Fibroblast of villous mesenchyme (primary cell): ENCODE results near the gene MIDN. TPM values are rescaled to one million over a fixed set of nuclear protein-coding genes. Genes with fewer than 3 reads are reported as not detected.

Experiments
- DNase-seq: peaks from one replicate; pipeline ENCODE4 v3.0.0-alpha.2; 2010; ENCODE audit warnings: low read depth
- H3K4me3 ChIP-seq: 2 replicates; pipeline ENCODE4 v1.5.1; 2011; ENCODE audit warnings: low read depth, mild to moderate bottlenecking, low read length
- CTCF ChIP-seq: IDR thresholded peaks from 2 replicates; pipeline ENCODE4 v1.5.1; 2012; ENCODE audit warnings: low read depth, mild to moderate bottlenecking, low read length; ENCODE audit not compliant: insufficient read depth
- total RNA-seq: library from RNA; depleted of rRNA; stranded (reverse); fragments of >200 nt; gene quantifications from 2 replicates; pipeline ENCODE4 v1.2.3, GENCODE V29; 2012

MIDN gene
- total RNA-seq, 1 donor, result 14.2 TPM

GRCh38 chr19:1263188-1263587 is 14.8 kb downstream of the MIDN start:
- TF ChIP-seq CTCF, result no peak
- DNase-seq, result no peak
- H3K4me3 ChIP-seq, result no peak overlapping the region

GRCh38 chr19:1264801-1265614 is 16.6 kb downstream of the MIDN start:
- no peak for TF ChIP-seq CTCF
- DNase-seq, result peak; percentile 88
- H3K4me3 ChIP-seq, result no peak overlapping the region

GRCh38 chr19:1265615-1266128 is 17.3 kb downstream of the MIDN start:
- H3K4me3 ChIP-seq, result peak overlapping the region; percentile 63
- TF ChIP-seq CTCF, result no peak
- peak; percentile 76 for DNase-seq

GRCh38 chr19:1266129-1266915 is 17.9 kb downstream of the MIDN start:
- no peak for TF ChIP-seq CTCF
- H3K4me3 ChIP-seq, result peak overlapping the region; percentile 63
- peak; percentile 83 for DNase-seq

- no peak for DNase-seq
- peak overlapping the region; percentile 63 for H3K4me3 ChIP-seq
- peak; percentile 75 for TF ChIP-seq CTCF
Observed at GRCh38 chr19:1266916-1267476, 18.6 kb downstream of the MIDN start.

- no peak for DNase-seq
- TF ChIP-seq CTCF, result no peak
- peak overlapping the region; percentile 25 for H3K4me3 ChIP-seq
Observed at GRCh38 chr19:1267477-1268225, 19.3 kb downstream of the MIDN start.
